K562 (cell line): ENCODE results near the gene SLC9B1. TPM values are rescaled to one million over a fixed set of nuclear protein-coding genes. Genes with fewer than 3 reads are reported as not detected.

Source experiments
- ATAC-seq: fragments of 200-7000 bp; cut with Tn5 transposase; 3 replicates; pipeline ENCODE4 v1.9.1; 2020; ENCODE audit warnings: moderate library complexity
- BruUV-seq: library from RNA; stranded (reverse); fragments of 400-500 nt; replicated peaks from 2 replicates; lab custom pipeline; 2021; lab: Mats Ljungman, UMichigan
- CTCF ChIA-PET: fragments of 300-600 bp; formaldehyde crosslinking; extraction: SDS; loops from one replicate; lab custom pipeline; 2021; ENCODE audit warnings: low intra/inter-chr PET ratio; lab: Yijun Ruan, JAX
- POLR2A ChIA-PET: fragments of 300-600, 350-650 bp; sonication (Branson Sonifier 250); formaldehyde crosslinking; extraction: SDS; loops from one replicate; lab custom pipeline; 2021; ENCODE audit warnings: antibody characterized with exemption, inconsistent platforms; lab: Yijun Ruan, JAX
- DNase-seq, 4 experiments: peaks; one replicate each; pipeline versions ENCODE4 v3.0.0 to v3.0.0-alpha.2; 2011 to 2018; ENCODE audit warnings: low spot score in 3 of 4, mixed read lengths in 3 of 4; ENCODE audit errors: extremely low read depth in 1 of 4
- FAIRE-seq: peaks from 2 replicates; lab custom pipeline; 2011; peaks lifted over from hg19 to GRCh38; lab: Jason Lieb, UNC
- H2AFZ ChIP-seq: 2 replicates; pipeline ENCODE4 v1.6.0; 2011; ENCODE audit warnings: low read depth, low read length, control low read depth, inconsistent platforms
- H3K27ac ChIP-seq: fragments of 200-600 bp; 3 replicates; pipeline ENCODE4 v1.8.0; 2011; ENCODE audit warnings: low read depth, mild to moderate bottlenecking, control low read depth, inconsistent platforms, low read length, moderate library complexity, mixed read lengths; ENCODE audit errors: extremely low read depth
- H3K27me3 ChIP-seq, 2 experiments: fragments of 300-600 bp in 1 of 2; 2 replicates in 1 of 2; 3 replicates in 1 of 2; pipeline versions ENCODE4 v1.6.0 to v1.8.0; 2011; ENCODE audit warnings: inconsistent platforms in 2 of 2, low read length in 2 of 2, mild to moderate bottlenecking in 1 of 2, mixed read lengths in 1 of 2, moderate library complexity in 1 of 2; ENCODE audit not compliant: control insufficient read depth in 2 of 2, insufficient read depth in 2 of 2
- H3K36me3 ChIP-seq: fragments of 300-600 bp; 3 replicates; pipeline ENCODE4 v1.8.0; 2011; ENCODE audit warnings: mild to moderate bottlenecking, low read length, inconsistent platforms; ENCODE audit not compliant: control insufficient read depth, insufficient read depth
- H3K4me1 ChIP-seq, 2 experiments: fragments of 200-600 bp in 1 of 2; replicated peaks in 1 of 2; 2 replicates in 1 of 2; 3 replicates in 1 of 2; pipeline versions ENCODE4 v1.5.1 to v1.8.0; 2011; ENCODE audit warnings: inconsistent platforms in 2 of 2, low read length in 2 of 2, mild to moderate bottlenecking in 1 of 2, mixed read lengths in 1 of 2, moderate library complexity in 1 of 2; ENCODE audit not compliant: control insufficient read depth in 2 of 2, insufficient read depth in 2 of 2
- H3K4me2 ChIP-seq: 2 replicates; pipeline ENCODE4 v1.6.1; 2011; ENCODE audit warnings: low read length, control low read depth, inconsistent platforms, mixed read lengths; ENCODE audit not compliant: insufficient read depth
- H3K4me3 ChIP-seq: fragments of 200-600 bp; sonication (generic), shearing (Covaris generic); 2 replicates; pipeline ENCODE4 v1.5.1; 2016; ENCODE audit warnings: control low read depth, inconsistent platforms
- H3K79me2 ChIP-seq: fragments of 200-600 bp; 3 replicates; pipeline ENCODE4 v1.8.0; 2011; ENCODE audit warnings: low read length, inconsistent platforms; ENCODE audit not compliant: control insufficient read depth, insufficient read depth
- H3K9ac ChIP-seq, 2 experiments: 2 replicates each; pipeline versions ENCODE4 v1.6.0 to v1.6.1; 2011; ENCODE audit warnings: low read depth in 2 of 2, low read length in 2 of 2, control low read depth in 1 of 2, inconsistent platforms in 1 of 2, mild to moderate bottlenecking in 1 of 2, mixed read lengths in 1 of 2; ENCODE audit not compliant: insufficient read depth in 1 of 2
- H3K9me1 ChIP-seq: one replicate; pipeline ENCODE4 v1.6.0; 2011; ENCODE audit warnings: inconsistent platforms, mild to moderate bottlenecking, low read length, moderate library complexity; ENCODE audit not compliant: control insufficient read depth, insufficient read depth
- H3K9me3 ChIP-seq: replicated peaks from 2 replicates; pipeline ENCODE4 v1.5.1; 2011; ENCODE audit warnings: low read depth, low read length, inconsistent platforms; ENCODE audit not compliant: control insufficient read depth, insufficient read depth
- H4K20me1 ChIP-seq: replicated peaks from 2 replicates; pipeline ENCODE4 v1.6.1; 2011; ENCODE audit warnings: low read length, inconsistent platforms, mixed read lengths; ENCODE audit not compliant: control insufficient read depth, insufficient read depth
- CBX1 ChIP-seq: sonication (generic); IDR thresholded peaks from 2 replicates; pipeline ENCODE4 v1.6.1; 2016; ENCODE audit warnings: antibody characterized with exemption, low read depth, mild to moderate bottlenecking
- CBX3 ChIP-seq, 2 experiments: IDR thresholded peaks; 1 replicate in 1 of 2; 2 replicates in 1 of 2; pipeline ENCODE4 v1.6.1; 2012; ENCODE audit warnings: inconsistent platforms in 2 of 2, low read length in 2 of 2, borderline replicate concordance in 1 of 2, control low read depth in 1 of 2
- CBX5 ChIP-seq: IDR thresholded peaks from 2 replicates; pipeline ENCODE4 v1.6.1; 2014; ENCODE audit warnings: low read depth, borderline replicate concordance
- EHMT2 ChIP-seq: fragments of 450-650 bp; IDR thresholded peaks from 2 replicates; pipeline ENCODE4 v1.6.1; 2018; ENCODE audit warnings: antibody characterized with exemption
- HDGF ChIP-seq: fragments of 450-650 bp; IDR thresholded peaks from 2 replicates; pipeline ENCODE4 v1.6.1; 2016
- HNRNPL ChIP-seq: fragments of 200-400 bp; formaldehyde crosslinking; IDR thresholded peaks from 2 replicates; pipeline ENCODE4 v1.6.1; 2017; ENCODE audit warnings: low read depth, mild to moderate bottlenecking, low read length
- NFATC3 ChIP-seq: fragments of 450-650 bp; IDR thresholded peaks from 2 replicates; pipeline ENCODE4 v1.6.1; 2017; ENCODE audit warnings: mild to moderate bottlenecking
- NFRKB ChIP-seq: fragments of 450-650 bp; IDR thresholded peaks from 2 replicates; pipeline ENCODE4 v1.6.1; 2016; ENCODE audit warnings: low read depth
- RBM15 ChIP-seq: fragments of 200-400 bp; formaldehyde crosslinking; IDR thresholded peaks from 2 replicates; pipeline ENCODE4 v1.6.1; 2018; ENCODE audit warnings: mild to moderate bottlenecking, low read length, moderate library complexity; ENCODE audit not compliant: insufficient read depth
- RUNX1 ChIP-seq: sonication (generic); IDR thresholded peaks from 2 replicates; pipeline ENCODE4 v1.6.1; 2016; ENCODE audit warnings: antibody characterized with exemption, low read depth
- TRIM28 ChIP-seq: fragments of 450-650 bp; IDR thresholded peaks from 2 replicates; pipeline ENCODE4 v1.6.1; 2017
- ZNF561 ChIP-seq: fragments of 450-650 bp; formaldehyde crosslinking; conservative IDR thresholded peaks from 2 replicates; pipeline ENCODE4 v1.4.0; 2020; ENCODE audit warnings: mild to moderate bottlenecking, moderate library complexity
- ZNF79 ChIP-seq: fragments of 250-450 bp; sonication (Bioruptor Pico); IDR thresholded peaks from 2 replicates; pipeline ENCODE4 v1.4.0; 2020; ENCODE audit warnings: low read depth, mild to moderate bottlenecking, moderate library complexity
- WGBS: fragments of 100-300 bp; shearing (Covaris generic); methylation state at CpG from one replicate; pipeline ENCODE4 v1.1.6; 2016; ENCODE audit warnings: low coverage, mixed read lengths; ENCODE audit not compliant: insufficient coverage; ENCODE audit errors: missing lambda C conversion rate; 5-methylcytosine and 5-hydroxymethylcytosine counted together
- in situ Hi-C: fragments of 300-500 bp; cut with MboI; formaldehyde crosslinking; loops from 4 replicates; pipeline ENCODE4 v1.15.0; 2018; ENCODE audit warnings: inconsistent platforms, mixed read lengths
- intact Hi-C: fragments of 100-400 bp; cut with micrococcal nuclease; formaldehyde crosslinking; loops from 2 replicates; pipeline ENCODE4 v1.14.2; 2022
- polyA plus RNA-seq, 8 experiments: library from polyadenylated mRNA; depleted of rRNA in 4 of 8; stranded (reverse) in 5 of 8; unstranded in 3 of 8; fragments of >200 nt; fragmentation: Nextera tagmentation in 2 of 8; fragmentation: Illumina TruSeq in 1 of 8; extraction: Ambion mirVana in 2 of 8; extraction: Trizol in 1 of 8; gene quantifications; 2 replicates each; pipeline versions ENCODE4 v1.2.1 to v1.2.3, GENCODE V29; 2011 to 2014; ENCODE audit warnings: inconsistent platforms in 1 of 8, missing spikeins in 1 of 8
- total RNA-seq, 7 experiments: library from RNA; depleted of rRNA in 6 of 7; stranded (reverse); fragments of >200 nt in 6 of 7; fragmentation: Illumina TruSeq in 2 of 7; extraction: Trizol in 2 of 7; gene quantifications; 2 replicates each; pipeline versions ENCODE4 v1.2.1 to v1.2.3, GENCODE V29; 2011 to 2021; ENCODE audit warnings: low replicate concordance in 1 of 7
- TF ChIP-seq, protein P1 (sequence below): fragments of 450-650 bp; IDR thresholded peaks from 2 replicates; pipeline ENCODE4 v1.6.1; 2018; ENCODE audit warnings: mild to moderate bottlenecking, low read depth; ENCODE audit not compliant: partially characterized antibody
- TF ChIP-seq, protein P2 (sequence below): fragments of 250-450 bp; sonication (Bioruptor Pico); IDR thresholded peaks from 2 replicates; pipeline ENCODE4 v1.8.0; 2021; ENCODE audit warnings: moderate library complexity, mild to moderate bottlenecking, inconsistent platforms
- TF ChIP-seq, protein P3 (sequence below): sonication (generic); formaldehyde crosslinking; IDR thresholded peaks from 2 replicates; pipeline ENCODE4 v1.8.0; 2023; ENCODE audit warnings: mild to moderate bottlenecking, missing genetic modification reagents

The SLC9B1 gene
- total and polyA plus RNA-seq, 9 of the 15 experiments (the other 6 are each of a cell fraction or from before 2014, with no cell fraction given) = 0.21 to 1.3 (median 0.51) TPM

DNA sequence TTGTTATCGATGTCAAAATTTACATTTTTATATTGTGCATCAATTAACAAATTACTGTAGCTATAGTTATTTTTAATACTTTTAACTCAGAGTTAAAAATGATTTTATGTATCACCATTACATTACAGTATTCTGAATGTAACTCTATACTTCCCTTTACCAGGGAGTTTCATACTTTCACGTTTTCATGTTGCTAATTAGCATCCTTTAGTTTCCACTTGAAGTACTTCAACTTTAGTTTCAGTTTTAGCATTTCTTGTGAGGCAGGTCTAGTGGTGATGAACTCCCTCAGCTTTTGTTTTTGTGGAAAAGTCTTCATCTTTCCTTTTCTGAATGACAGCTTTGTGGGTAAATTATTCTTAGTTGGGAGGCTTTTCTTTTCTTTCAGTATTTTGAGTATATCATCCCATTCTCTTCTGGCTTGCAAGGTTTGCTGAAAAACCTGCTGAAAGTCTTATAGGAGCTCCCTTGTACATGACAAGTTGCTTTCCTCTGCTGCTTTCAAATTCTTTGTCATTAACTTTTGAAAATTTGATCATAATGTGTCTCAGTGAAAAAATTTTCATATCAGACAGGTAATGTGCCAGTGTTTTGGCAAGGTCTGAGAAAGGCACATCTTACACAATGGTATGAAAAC, 160.6 kb downstream of the SLC9B1 start:
- ATAC-seq = no peak
- ChIA-PET CTCF (no interaction called here), POLR2A (interaction anchor here (1.5 kb wide), 1 partner anchor 31 kb away, joined by 6 read pairs; the partner anchor contains the start of gene UBE2D3)
- Histone ChIP-seq H3K4me3 (no peak overlapping the region), H3K9ac (no peak overlapping the region), H4K20me1 (no peaks in the 10 kb centered on the region), H3K9me3 (peaks cover 12% of the 10 kb centered on the region; the same call in 1 of the 2 replicates), H3K27me3 (no peaks in the 10 kb centered on the region), H3K9me1 (no peaks in the 10 kb centered on the region), H3K36me3 (no peaks in the 10 kb centered on the region), H3K27ac (no peak overlapping the region), H2AFZ (no peak overlapping the region), H3K4me2 (no peak overlapping the region), H3K79me2 (peaks cover 13% of the 10 kb centered on the region), H3K4me1 (no peaks in the 10 kb centered on the region)
- no peak for FAIRE-seq
- intact Hi-C loops = no loop called here
- BruUV-seq = no TSS peak
- WGBS = 75% methylated on average over 2 of the region's 2 CpGs
- in situ Hi-C loops = no loop called here
- TF ChIP-seq EHMT2 = no peak
- no peak for TF ChIP-seq NFRKB
- no peak for TF ChIP-seq RUNX1
- TF ChIP-seq CBX1 = peak; percentile 64; the same call in 1 of the 2 replicates
- no peak for TF ChIP-seq HDGF
- no peak for TF ChIP-seq HNRNPL
- TF ChIP-seq, protein P1, sequence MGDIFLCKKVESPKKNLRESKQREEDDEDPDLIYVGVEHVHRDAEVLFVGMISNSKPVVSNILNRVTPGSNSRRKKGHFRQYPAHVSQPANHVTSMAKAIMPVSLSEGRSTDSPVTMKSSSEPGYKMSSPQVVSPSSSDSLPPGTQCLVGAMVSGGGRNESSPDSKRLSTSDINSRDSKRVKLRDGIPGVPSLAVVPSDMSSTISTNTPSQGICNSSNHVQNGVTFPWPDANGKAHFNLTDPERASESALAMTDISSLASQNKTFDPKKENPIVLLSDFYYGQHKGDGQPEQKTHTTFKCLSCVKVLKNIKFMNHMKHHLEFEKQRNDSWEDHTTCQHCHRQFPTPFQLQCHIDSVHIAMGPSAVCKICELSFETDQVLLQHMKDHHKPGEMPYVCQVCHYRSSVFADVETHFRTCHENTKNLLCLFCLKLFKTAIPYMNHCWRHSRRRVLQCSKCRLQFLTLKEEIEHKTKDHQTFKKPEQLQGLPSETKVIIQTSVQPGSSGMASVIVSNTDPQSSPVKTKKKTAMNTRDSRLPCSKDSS = peak; percentile 38
- TF ChIP-seq, protein P2, sequence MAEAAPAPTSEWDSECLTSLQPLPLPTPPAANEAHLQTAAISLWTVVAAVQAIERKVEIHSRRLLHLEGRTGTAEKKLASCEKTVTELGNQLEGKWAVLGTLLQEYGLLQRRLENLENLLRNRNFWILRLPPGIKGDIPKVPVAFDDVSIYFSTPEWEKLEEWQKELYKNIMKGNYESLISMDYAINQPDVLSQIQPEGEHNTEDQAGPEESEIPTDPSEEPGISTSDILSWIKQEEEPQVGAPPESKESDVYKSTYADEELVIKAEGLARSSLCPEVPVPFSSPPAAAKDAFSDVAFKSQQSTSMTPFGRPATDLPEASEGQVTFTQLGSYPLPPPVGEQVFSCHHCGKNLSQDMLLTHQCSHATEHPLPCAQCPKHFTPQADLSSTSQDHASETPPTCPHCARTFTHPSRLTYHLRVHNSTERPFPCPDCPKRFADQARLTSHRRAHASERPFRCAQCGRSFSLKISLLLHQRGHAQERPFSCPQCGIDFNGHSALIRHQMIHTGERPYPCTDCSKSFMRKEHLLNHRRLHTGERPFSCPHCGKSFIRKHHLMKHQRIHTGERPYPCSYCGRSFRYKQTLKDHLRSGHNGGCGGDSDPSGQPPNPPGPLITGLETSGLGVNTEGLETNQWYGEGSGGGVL (CRISPR knock-in tag) = no peak
- no peak for TF ChIP-seq NFATC3
- no peak for TF ChIP-seq RBM15
- TF ChIP-seq TRIM28 = peak; percentile 79
- TF ChIP-seq CBX5 = 0 out of 2 replicates have a peak, but pooled peaks have one; percentile 75
- TF ChIP-seq, protein P3, sequence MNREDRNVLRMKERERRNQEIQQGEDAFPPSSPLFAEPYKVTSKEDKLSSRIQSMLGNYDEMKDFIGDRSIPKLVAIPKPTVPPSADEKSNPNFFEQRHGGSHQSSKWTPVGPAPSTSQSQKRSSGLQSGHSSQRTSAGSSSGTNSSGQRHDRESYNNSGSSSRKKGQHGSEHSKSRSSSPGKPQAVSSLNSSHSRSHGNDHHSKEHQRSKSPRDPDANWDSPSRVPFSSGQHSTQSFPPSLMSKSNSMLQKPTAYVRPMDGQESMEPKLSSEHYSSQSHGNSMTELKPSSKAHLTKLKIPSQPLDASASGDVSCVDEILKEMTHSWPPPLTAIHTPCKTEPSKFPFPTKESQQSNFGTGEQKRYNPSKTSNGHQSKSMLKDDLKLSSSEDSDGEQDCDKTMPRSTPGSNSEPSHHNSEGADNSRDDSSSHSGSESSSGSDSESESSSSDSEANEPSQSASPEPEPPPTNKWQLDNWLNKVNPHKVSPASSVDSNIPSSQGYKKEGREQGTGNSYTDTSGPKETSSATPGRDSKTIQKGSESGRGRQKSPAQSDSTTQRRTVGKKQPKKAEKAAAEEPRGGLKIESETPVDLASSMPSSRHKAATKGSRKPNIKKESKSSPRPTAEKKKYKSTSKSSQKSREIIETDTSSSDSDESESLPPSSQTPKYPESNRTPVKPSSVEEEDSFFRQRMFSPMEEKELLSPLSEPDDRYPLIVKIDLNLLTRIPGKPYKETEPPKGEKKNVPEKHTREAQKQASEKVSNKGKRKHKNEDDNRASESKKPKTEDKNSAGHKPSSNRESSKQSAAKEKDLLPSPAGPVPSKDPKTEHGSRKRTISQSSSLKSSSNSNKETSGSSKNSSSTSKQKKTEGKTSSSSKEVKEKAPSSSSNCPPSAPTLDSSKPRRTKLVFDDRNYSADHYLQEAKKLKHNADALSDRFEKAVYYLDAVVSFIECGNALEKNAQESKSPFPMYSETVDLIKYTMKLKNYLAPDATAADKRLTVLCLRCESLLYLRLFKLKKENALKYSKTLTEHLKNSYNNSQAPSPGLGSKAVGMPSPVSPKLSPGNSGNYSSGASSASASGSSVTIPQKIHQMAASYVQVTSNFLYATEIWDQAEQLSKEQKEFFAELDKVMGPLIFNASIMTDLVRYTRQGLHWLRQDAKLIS (CRISPR knock-in tag) = no peak
- TF ChIP-seq ZNF561 (CRISPR knock-in tag) = no peak
- TF ChIP-seq CBX3 (IDR thresholded peaks at IDR 0.05; ENCODE audit: borderline replicate concordance in 1 of 2, low read length in 2 of 2) = peak in 1 of 2 experiments; percentile 84; a peak in 2 of 3 replicates
- TF ChIP-seq ZNF79 (CRISPR knock-in tag) = no peak
- no peak for DNase-seq
